WTC11 (cell line): ENCODE results near the gene TUB. TPM values are rescaled to one million over a fixed set of nuclear protein-coding genes. Genes with fewer than 3 reads are reported as not detected.

Source experiments
- ATAC-seq: fragments of 200-7000 bp; cut with Tn5 transposase; 2 replicates; pipeline ENCODE4 v1.10.0; 2021; ENCODE audit warnings: mild to moderate bottlenecking, moderate library complexity
- CTCF ChIA-PET: fragments of 300-600 bp; sonication (Branson Sonifier 250); formaldehyde crosslinking; loops from one replicate; lab custom pipeline; 2021; ENCODE audit warnings: antibody characterized with exemption; lab: Charles Lee
- POLR2A ChIA-PET: fragments of 350-600 bp; sonication (Branson Sonifier 250); formaldehyde crosslinking; loops from one replicate; lab custom pipeline; 2021; ENCODE audit warnings: antibody characterized with exemption; lab: Charles Lee
- DNase-seq: peaks from one replicate; pipeline ENCODE4 v3.0.0; 2021; ENCODE audit warnings: low spot score
- H3K27ac Mint-ChIP-seq: 2 replicates; pipeline ENCODE4 v1.8.0; 2021; ENCODE audit warnings: mixed read lengths
- H3K27me3 Mint-ChIP-seq: 2 replicates; pipeline ENCODE4 v1.8.0; 2021; ENCODE audit warnings: low read depth, mild to moderate bottlenecking, moderate library complexity, mixed read lengths
- H3K36me3 Mint-ChIP-seq: 2 replicates; pipeline ENCODE4 v1.8.0; 2021; ENCODE audit warnings: mixed read lengths
- H3K4me1 Mint-ChIP-seq: 2 replicates; pipeline ENCODE4 v1.8.0; 2022; ENCODE audit warnings: mixed read lengths
- H3K4me3 Mint-ChIP-seq: 2 replicates; pipeline ENCODE4 v1.8.0; 2021; ENCODE audit warnings: mild to moderate bottlenecking, moderate library complexity, mixed read lengths
- H3K9me3 Mint-ChIP-seq: 2 replicates; pipeline ENCODE4 v1.8.0; 2021; ENCODE audit warnings: mixed read lengths
- AR ChIP-seq: fragments of 250-450 bp; sonication (Bioruptor Pico); IDR thresholded peaks from 2 replicates; pipeline ENCODE4 v1.9.0; 2021; ENCODE audit warnings: mild to moderate bottlenecking
- ATF1 ChIP-seq: sonication (generic); formaldehyde crosslinking; IDR thresholded peaks from 2 replicates; pipeline ENCODE4 v1.8.1; 2023; ENCODE audit warnings: mild to moderate bottlenecking, moderate library complexity, missing genetic modification reagents
- ATF3 ChIP-seq: sonication (generic); formaldehyde crosslinking; conservative IDR thresholded peaks from 2 replicates; pipeline ENCODE4 v1.8.1; 2022; ENCODE audit warnings: mild to moderate bottlenecking, missing genetic modification reagents
- CREB1 ChIP-seq: sonication (generic); formaldehyde crosslinking; IDR thresholded peaks from 2 replicates; pipeline ENCODE4 v1.8.0; 2023; ENCODE audit warnings: mild to moderate bottlenecking, missing genetic modification reagents
- CREM ChIP-seq: sonication (generic); formaldehyde crosslinking; IDR thresholded peaks from 2 replicates; pipeline ENCODE4 v1.8.1; 2022; ENCODE audit warnings: mild to moderate bottlenecking, missing genetic modification reagents, moderate library complexity
- EMX1 ChIP-seq: fragments of 250-450 bp; sonication (Bioruptor Pico); IDR thresholded peaks from 2 replicates; pipeline ENCODE4 v1.8.0; 2021; ENCODE audit warnings: mild to moderate bottlenecking
- ERG ChIP-seq: fragments of 250-450 bp; sonication (Bioruptor Pico); IDR thresholded peaks from 2 replicates; pipeline ENCODE4 v1.8.0; 2021; ENCODE audit warnings: mild to moderate bottlenecking
- ETV6 ChIP-seq: sonication (generic); formaldehyde crosslinking; IDR thresholded peaks from 2 replicates; pipeline ENCODE4 v1.8.1; 2022; ENCODE audit warnings: mild to moderate bottlenecking, missing genetic modification reagents
- FOXP1 ChIP-seq: sonication (generic); formaldehyde crosslinking; IDR thresholded peaks from 2 replicates; pipeline ENCODE4 v1.8.0; 2022; ENCODE audit warnings: missing genetic modification reagents, mild to moderate bottlenecking, moderate library complexity, borderline replicate concordance
- GABPB1 ChIP-seq: sonication (generic); formaldehyde crosslinking; IDR thresholded peaks from 2 replicates; pipeline ENCODE4 v1.8.1; 2023; ENCODE audit warnings: mild to moderate bottlenecking, missing genetic modification reagents
- HMGA2 ChIP-seq: fragments of 250-450 bp; sonication (Bioruptor Pico); IDR thresholded peaks from 2 replicates; pipeline ENCODE4 v1.4.0; 2021; ENCODE audit warnings: mild to moderate bottlenecking, moderate library complexity
- IRF2 ChIP-seq: sonication (generic); formaldehyde crosslinking; IDR thresholded peaks from 2 replicates; pipeline ENCODE4 v1.8.0; 2022; ENCODE audit warnings: low read depth, missing genetic modification reagents, borderline replicate concordance
- KAT7 ChIP-seq: sonication (generic); formaldehyde crosslinking; IDR thresholded peaks from 2 replicates; pipeline ENCODE4 v1.8.1; 2023; ENCODE audit warnings: missing genetic modification reagents, mild to moderate bottlenecking, borderline replicate concordance
- MXD4 ChIP-seq: fragments of 250-450 bp; sonication (Bioruptor Pico); IDR thresholded peaks from 2 replicates; pipeline ENCODE4 v1.8.0; 2021; ENCODE audit warnings: mild to moderate bottlenecking, moderate library complexity, borderline replicate concordance
- MYBL2 ChIP-seq: sonication (generic); formaldehyde crosslinking; IDR thresholded peaks from 2 replicates; pipeline ENCODE4 v1.8.1; 2023; ENCODE audit warnings: mild to moderate bottlenecking, moderate library complexity, missing genetic modification reagents
- NFE2L1 ChIP-seq: sonication (generic); formaldehyde crosslinking; IDR thresholded peaks from 2 replicates; pipeline ENCODE4 v1.8.1; 2023; ENCODE audit warnings: missing genetic modification reagents
- NR3C1 ChIP-seq: sonication (generic); formaldehyde crosslinking; conservative IDR thresholded peaks from 2 replicates; pipeline ENCODE4 v1.8.1; 2023; ENCODE audit warnings: low read depth, mild to moderate bottlenecking, missing genetic modification reagents
- OVOL2 ChIP-seq: fragments of 250-450 bp; sonication (Bioruptor Pico); IDR thresholded peaks from 2 replicates; pipeline ENCODE4 v1.9.0; 2021; ENCODE audit warnings: mild to moderate bottlenecking, borderline replicate concordance
- PREB ChIP-seq: sonication (generic); formaldehyde crosslinking; IDR thresholded peaks from 2 replicates; pipeline ENCODE4 v1.8.1; 2022; ENCODE audit warnings: mild to moderate bottlenecking, missing genetic modification reagents, moderate library complexity, borderline replicate concordance
- TCF7 ChIP-seq: sonication (generic); formaldehyde crosslinking; IDR thresholded peaks from 2 replicates; pipeline ENCODE4 v1.8.0; 2022; ENCODE audit warnings: mild to moderate bottlenecking, low read depth, missing genetic modification reagents, moderate library complexity
- ZNF121 ChIP-seq: sonication (generic); formaldehyde crosslinking; IDR thresholded peaks from 2 replicates; pipeline ENCODE4 v1.8.0; 2023; ENCODE audit warnings: missing genetic modification reagents
- ZNF232 ChIP-seq: sonication (generic); formaldehyde crosslinking; IDR thresholded peaks from 2 replicates; pipeline ENCODE4 v1.8.0; 2022; ENCODE audit warnings: mild to moderate bottlenecking, missing genetic modification reagents
- ZNF281 ChIP-seq: sonication (generic); formaldehyde crosslinking; IDR thresholded peaks from 2 replicates; pipeline ENCODE4 v1.8.0; 2023; ENCODE audit warnings: mild to moderate bottlenecking, missing genetic modification reagents
- ZNF317 ChIP-seq: sonication (generic); formaldehyde crosslinking; IDR thresholded peaks from 2 replicates; pipeline ENCODE4 v1.8.1; 2023; ENCODE audit warnings: low read depth, mild to moderate bottlenecking, moderate library complexity, missing genetic modification reagents, borderline replicate concordance
- ZNF396 ChIP-seq: fragments of 250-450 bp; sonication (Bioruptor Pico); IDR thresholded peaks from 2 replicates; pipeline ENCODE4 v1.8.0; 2021; ENCODE audit warnings: mild to moderate bottlenecking, moderate library complexity, borderline replicate concordance
- total RNA-seq: library from RNA; stranded (reverse); gene quantifications from 3 replicates; pipeline ENCODE4 v1.2.3, GENCODE V29; 2021

TUB gene
- total RNA-seq, 1 experiment from 2014 or later, result 32.1 TPM

- H3K27me3 Mint-ChIP-seq, result no peaks in the 10 kb centered on the region; the same call in 1 of the 2 replicates
- H3K27ac Mint-ChIP-seq, result no peak overlapping the region; the same call in 1 of the 2 replicates
- TF ChIP-seq HMGA2 (no peak), ZNF121 (no peak), MYBL2 (CRISPR knock-in tag) (no peak), ERG (CRISPR knock-in tag) (no peak), CREM (CRISPR knock-in tag) (no peak), ATF1 (CRISPR knock-in tag) (no peak), ZNF396 (CRISPR knock-in tag) (no peak), AR (CRISPR knock-in tag) (no peak), EMX1 (CRISPR knock-in tag) (no peak), KAT7 (CRISPR knock-in tag) (no peak), ATF3 (CRISPR knock-in tag) (no peak), NR3C1 (no peak), NFE2L1 (CRISPR knock-in tag) (no peak), CREB1 (CRISPR knock-in tag) (no peak), FOXP1 (CRISPR knock-in tag) (no peak), ZNF317 (CRISPR knock-in tag) (no peak), OVOL2 (CRISPR knock-in tag) (no peak)
- H3K36me3 Mint-ChIP-seq, result no peaks in the 10 kb centered on the region
- peaks cover 24% of the 10 kb centered on the region for H3K4me1 Mint-ChIP-seq
- ChIA-PET POLR2A (no interaction called here), CTCF (interaction anchor here (1.0 to 3.6 kb wide), 8 partner anchors 11 to 79 kb away, joined by 3 to 36 read pairs (median 14); partner anchors contain the start of gene EIF3F)
- no peak for ATAC-seq
- no peak for DNase-seq
- H3K9me3 Mint-ChIP-seq, result no peaks in the 10 kb centered on the region
- H3K4me3 Mint-ChIP-seq, result no peak overlapping the region
Measured at GRCh38 chr11:8066036-8066910, 14.7 kb upstream of the TUB start.

GRCh38 chr11:8066911-8067455 lies 14.0 kb upstream of the TUB start:
- Mint-ChIP-seq H3K4me1 (peaks cover 31% of the 10 kb centered on the region), H3K9me3 (no peaks in the 10 kb centered on the region), H3K4me3 (no peak overlapping the region), H3K27ac (no peak overlapping the region; the same call in 1 of the 2 replicates), H3K27me3 (no peaks in the 10 kb centered on the region; the same call in 1 of the 2 replicates), H3K36me3 (no peaks in the 10 kb centered on the region)
- CTCF ChIA-PET, result interaction anchor here (0.9 to 3.6 kb wide), 9 partner anchors 12 to 80 kb away, joined by 3 to 36 read pairs (median 13); partner anchors contain the start of gene EIF3F
- POLR2A ChIA-PET, result no interaction called here
- DNase-seq, result no peak
- peak; percentile 34 for ATAC-seq
- TF ChIP-seq IRF2 (CRISPR knock-in tag), result no peak
- TF ChIP-seq ZNF281, result no peak
- no peak for TF ChIP-seq ZNF232 (CRISPR knock-in tag)
- TF ChIP-seq ETV6 (CRISPR knock-in tag), result no peak
- no peak for TF ChIP-seq MXD4
- no peak for TF ChIP-seq EMX1 (CRISPR knock-in tag)
- TF ChIP-seq NR3C1, result no peak
- no peak for TF ChIP-seq GABPB1
- no peak for TF ChIP-seq PREB
- TF ChIP-seq TCF7, result no peak
